Natural killer cell (primary cell): Measurements from ENCODE around the gene WDFY3. TPM values are rescaled to one million over a fixed set of nuclear protein-coding genes. Genes with fewer than 3 reads are reported as not detected.

ENCODE experiments used
- ATAC-seq, 3 donors: fragments of 150-1000 bp in 2 of 3; fragments of 200-7000 bp in 1 of 3; cut with Tn5 transposase; 1 replicate in 1 of 3; 2 replicates in 2 of 3; pipeline ENCODE4 v1.10.0; 2021; ENCODE audit warnings: mild to moderate bottlenecking in 2 of 3, moderate library complexity in 2 of 3
- DNase-seq, 2 donors: peaks; one replicate each; pipeline versions ENCODE4 v3.0.0 to v3.0.0-alpha.2; 2013 to 2021; ENCODE audit warnings: mixed read lengths in 1 of 2
- H3K27ac ChIP-seq: one replicate; pipeline ENCODE4 v1.5.1; 2013; ENCODE audit warnings: mild to moderate bottlenecking, low read length
- H3K27me3 ChIP-seq: one replicate; pipeline ENCODE4 v1.6.1; 2013; ENCODE audit warnings: low read length; ENCODE audit not compliant: control insufficient read depth, insufficient read depth
- H3K36me3 ChIP-seq: one replicate; pipeline ENCODE4 v1.6.1; 2013; ENCODE audit warnings: low read length; ENCODE audit not compliant: control insufficient read depth, insufficient read depth
- H3K4me1 ChIP-seq: one replicate; pipeline ENCODE4 v1.6.1; 2013; ENCODE audit warnings: low read length; ENCODE audit not compliant: control insufficient read depth, insufficient read depth
- H3K4me3 ChIP-seq: one replicate; pipeline ENCODE4 v1.5.1; 2013; ENCODE audit warnings: low read length
- H3K9me3 ChIP-seq: one replicate; pipeline ENCODE4 v1.6.1; 2013; ENCODE audit warnings: low read length; ENCODE audit not compliant: control insufficient read depth, insufficient read depth
- H3K27ac Mint-ChIP-seq, 2 donors: one replicate each; pipeline ENCODE4 v1.8.0; 2022; ENCODE audit warnings: mild to moderate bottlenecking in 2 of 2, mixed read lengths in 2 of 2, moderate library complexity in 1 of 2
- H3K27me3 Mint-ChIP-seq, 2 donors: one replicate each; pipeline ENCODE4 v1.8.0; 2022; ENCODE audit warnings: low read depth in 2 of 2, mixed read lengths in 2 of 2
- H3K36me3 Mint-ChIP-seq: one replicate; pipeline ENCODE4 v1.8.0; 2022; ENCODE audit warnings: mixed read lengths
- H3K4me1 Mint-ChIP-seq, 2 donors: one replicate each; pipeline ENCODE4 v1.8.0; 2022; ENCODE audit warnings: mixed read lengths in 2 of 2
- H3K4me3 Mint-ChIP-seq: one replicate; pipeline ENCODE4 v1.8.0; 2022; ENCODE audit warnings: mild to moderate bottlenecking, moderate library complexity, mixed read lengths
- H3K9me3 Mint-ChIP-seq, 2 donors: one replicate each; pipeline ENCODE4 v1.8.0; 2022; ENCODE audit warnings: mixed read lengths in 2 of 2
- WGBS: methylation state at CpG from one replicate; pipeline ENCODE4 v1.1.7; 2013; ENCODE audit warnings: missing lambda C conversion rate; ENCODE audit not compliant: insufficient coverage; 5-methylcytosine and 5-hydroxymethylcytosine counted together
- intact Hi-C: fragments of 100-400 bp; cut with micrococcal nuclease; formaldehyde crosslinking; loops from one replicate; pipeline ENCODE4 v1.14.2; 2022
- total RNA-seq, 4 donors: library from RNA; stranded (reverse); fragments of 120-200 nt in 1 of 4; gene quantifications; one replicate each; pipeline versions ENCODE4 v1.2.3 to v1.2.4, GENCODE V29; 2013 to 2022
- TF ChIP-seq, protein P1 (sequence below): fragments of 200-600 bp; IDR thresholded peaks from one replicate; pipeline ENCODE4 v1.8.0; 2022; ENCODE audit warnings: antibody characterized with exemption

Gene WDFY3
- total RNA-seq, 3 donors from 2014 or later (not counting 1 experiment from before 2014, with no cell fraction given): 2.5 to 7.2 (median 6.0) TPM

DNA sequence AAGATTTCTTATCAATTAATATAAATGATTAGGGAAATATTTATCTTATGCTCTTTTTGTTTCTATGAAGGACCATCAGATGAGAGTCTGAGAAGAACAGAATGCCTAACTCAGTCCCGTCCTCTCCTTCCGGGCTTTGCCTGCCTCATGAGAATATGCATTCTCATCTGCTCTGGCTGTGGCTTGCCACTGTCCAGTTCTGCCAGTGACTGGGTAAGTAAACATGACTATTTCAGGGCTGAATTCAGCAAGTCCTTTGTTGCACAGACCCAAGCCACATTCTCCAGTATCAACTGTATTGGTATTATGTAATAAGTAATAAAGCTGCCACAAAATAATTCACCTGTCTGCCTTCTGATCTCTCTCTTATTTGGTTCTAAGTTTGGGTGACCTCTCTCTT, 110.7 kb downstream of the WDFY3 start:
- peaks cover 10 to 16% of the 10 kb centered on the region in 2 donors for H3K9me3 Mint-ChIP-seq
- H3K27ac ChIP-seq: no peak overlapping the region
- WGBS: 95% methylated on average over 2 of the region's 2 CpGs
- H3K27me3 ChIP-seq: no peaks in the 10 kb centered on the region
- H3K9me3 ChIP-seq: peaks cover 6% of the 10 kb centered on the region
- intact Hi-C loops: no loop called here
- no peak overlapping the region for H3K4me3 ChIP-seq
- no peak overlapping the region for H3K4me3 Mint-ChIP-seq
- TF ChIP-seq, protein P1, sequence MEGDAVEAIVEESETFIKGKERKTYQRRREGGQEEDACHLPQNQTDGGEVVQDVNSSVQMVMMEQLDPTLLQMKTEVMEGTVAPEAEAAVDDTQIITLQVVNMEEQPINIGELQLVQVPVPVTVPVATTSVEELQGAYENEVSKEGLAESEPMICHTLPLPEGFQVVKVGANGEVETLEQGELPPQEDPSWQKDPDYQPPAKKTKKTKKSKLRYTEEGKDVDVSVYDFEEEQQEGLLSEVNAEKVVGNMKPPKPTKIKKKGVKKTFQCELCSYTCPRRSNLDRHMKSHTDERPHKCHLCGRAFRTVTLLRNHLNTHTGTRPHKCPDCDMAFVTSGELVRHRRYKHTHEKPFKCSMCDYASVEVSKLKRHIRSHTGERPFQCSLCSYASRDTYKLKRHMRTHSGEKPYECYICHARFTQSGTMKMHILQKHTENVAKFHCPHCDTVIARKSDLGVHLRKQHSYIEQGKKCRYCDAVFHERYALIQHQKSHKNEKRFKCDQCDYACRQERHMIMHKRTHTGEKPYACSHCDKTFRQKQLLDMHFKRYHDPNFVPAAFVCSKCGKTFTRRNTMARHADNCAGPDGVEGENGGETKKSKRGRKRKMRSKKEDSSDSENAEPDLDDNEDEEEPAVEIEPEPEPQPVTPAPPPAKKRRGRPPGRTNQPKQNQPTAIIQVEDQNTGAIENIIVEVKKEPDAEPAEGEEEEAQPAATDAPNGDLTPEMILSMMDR: no peak
- no peaks in the 10 kb centered on the region for H3K4me1 ChIP-seq
- no peaks in the 10 kb centered on the region for H3K4me1 Mint-ChIP-seq
- H3K27ac Mint-ChIP-seq: no peak overlapping the region
- H3K36me3 Mint-ChIP-seq: no peaks in the 10 kb centered on the region
- H3K27me3 Mint-ChIP-seq: no peaks in the 10 kb centered on the region
- DNase-seq (no peak), ATAC-seq (no peak)
- H3K36me3 ChIP-seq: no peaks in the 10 kb centered on the region

DNA sequence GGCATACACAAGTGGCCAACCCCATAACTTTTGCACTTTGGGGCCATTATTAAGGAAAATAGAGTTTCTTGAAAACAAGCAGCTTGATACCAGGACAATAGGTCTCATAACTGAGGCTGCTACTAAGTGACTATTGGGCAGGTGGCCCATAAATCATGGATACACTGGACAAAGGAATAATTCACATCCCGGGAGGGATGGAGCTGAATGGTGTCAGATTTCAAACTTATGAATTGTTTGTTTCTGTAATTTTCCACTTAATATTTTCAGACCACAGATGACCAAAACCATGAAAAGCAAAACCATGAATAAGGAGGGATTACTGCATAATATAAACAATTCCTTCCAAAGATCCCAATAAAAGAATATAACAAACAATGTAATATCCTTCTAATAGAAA, 114.4 kb downstream of the WDFY3 start:
- Histone ChIP-seq H3K27me3 (no peaks in the 10 kb centered on the region), H3K4me3 (no peak overlapping the region), H3K27ac (no peak overlapping the region), H3K36me3 (no peaks in the 10 kb centered on the region), H3K9me3 (peaks cover 4% of the 10 kb centered on the region), H3K4me1 (no peaks in the 10 kb centered on the region)
- ATAC-seq (no peak), DNase-seq (no peak)
- intact Hi-C loops: no loop called here
- Mint-ChIP-seq H3K4me3 (no peak overlapping the region), H3K27me3 (no peaks in the 10 kb centered on the region), H3K4me1 (no peaks in the 10 kb centered on the region), H3K36me3 (no peaks in the 10 kb centered on the region), H3K9me3 (peaks cover 5 to 8% of the 10 kb centered on the region in 2 donors), H3K27ac (no peak overlapping the region)
- no CpG with 5 or more reads among the region's 1 CpG for WGBS
- TF ChIP-seq, protein P1: no peak

DNA sequence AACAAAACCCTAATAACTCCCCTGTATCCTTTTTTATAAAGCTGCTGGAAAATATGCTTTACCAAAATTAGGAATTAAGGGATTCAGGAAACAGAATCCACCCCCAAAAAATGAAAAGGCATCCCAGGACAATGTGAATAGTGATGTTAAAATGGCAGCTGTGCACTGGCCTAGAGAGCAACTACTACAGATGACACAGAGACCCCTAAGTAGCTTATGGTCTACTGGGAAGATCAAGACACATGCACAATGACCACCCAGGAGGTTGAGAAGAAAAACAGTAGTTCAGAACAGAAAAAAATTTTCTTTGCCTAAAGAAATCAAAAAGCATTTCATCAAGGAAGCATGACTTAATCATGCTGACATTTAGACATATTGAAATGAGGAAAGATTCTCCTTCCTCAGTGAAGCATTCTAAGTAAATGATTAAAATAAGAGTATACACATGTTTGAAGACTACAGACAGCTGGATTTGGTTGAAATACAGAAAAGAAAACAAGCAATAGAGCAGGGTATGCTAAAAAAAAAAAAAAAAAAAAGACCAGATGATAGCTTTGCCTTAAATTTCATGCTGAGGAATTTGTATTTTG, 117.3 kb downstream of the WDFY3 start:
- Histone ChIP-seq H3K27ac (no peak overlapping the region), H3K4me3 (no peak overlapping the region), H3K36me3 (no peaks in the 10 kb centered on the region), H3K27me3 (no peaks in the 10 kb centered on the region), H3K4me1 (no peaks in the 10 kb centered on the region), H3K9me3 (no peaks in the 10 kb centered on the region)
- Mint-ChIP-seq H3K36me3 (no peaks in the 10 kb centered on the region), H3K4me3 (no peak overlapping the region), H3K27ac (no peak overlapping the region), H3K4me1 (no peaks in the 10 kb centered on the region), H3K9me3 (peaks cover 7 to 8% of the 10 kb centered on the region in 2 donors), H3K27me3 (no peaks in the 10 kb centered on the region)
- TF ChIP-seq, protein P1: no peak
- intact Hi-C loops: no loop called here
- DNase-seq (no peak), ATAC-seq (no peak)

DNA sequence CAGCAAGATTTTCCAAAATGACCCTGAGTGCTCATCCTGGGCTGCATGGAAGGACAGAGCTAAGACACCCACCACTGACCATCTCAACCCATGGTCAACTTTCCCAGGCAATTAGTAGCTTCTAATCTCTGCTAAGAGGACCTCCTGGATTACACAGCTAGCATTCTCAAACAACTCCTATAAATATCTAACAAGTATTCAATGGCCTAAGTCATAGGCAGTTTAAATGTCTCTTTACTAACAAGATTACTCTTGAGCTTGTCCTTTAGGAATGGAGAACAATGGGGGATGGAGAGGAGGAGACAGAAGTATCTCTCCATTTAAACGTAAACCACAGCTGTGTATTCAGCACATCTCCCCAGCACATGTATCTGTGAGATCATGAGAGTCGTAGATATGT, 118.1 kb downstream of the WDFY3 start:
- no peak overlapping the region for H3K4me3 Mint-ChIP-seq
- H3K36me3 Mint-ChIP-seq: no peaks in the 10 kb centered on the region

More for the DNA sequence above, 118.1 kb downstream of the WDFY3 start:
- Histone ChIP-seq H3K4me3 (no peak overlapping the region), H3K27me3 (no peaks in the 10 kb centered on the region), H3K27ac (no peak overlapping the region), H3K36me3 (no peaks in the 10 kb centered on the region), H3K4me1 (no peaks in the 10 kb centered on the region), H3K9me3 (no peaks in the 10 kb centered on the region)
- DNase-seq (no peak), ATAC-seq (no peak)
- no CpG with 5 or more reads among the region's 2 CpGs for WGBS
- Mint-ChIP-seq H3K4me1 (no peaks in the 10 kb centered on the region), H3K27ac (no peak overlapping the region), H3K9me3 (peaks cover 7 to 8% of the 10 kb centered on the region in 2 donors), H3K27me3 (no peaks in the 10 kb centered on the region)
- TF ChIP-seq, protein P1: no peak
- intact Hi-C loops: no loop called here
